ENCODE results near the gene PTPRD.
"Not testable (repeated sequence)": the region's sequence is repeated elsewhere in the genome, so short reads cannot be mapped to it uniquely, and the experiment has no call there.

Gene PTPRD

GRCh38 chr9:9560382-9561035 lies 1052.3 kb downstream of the PTPRD start:
- DNase-seq: no peak

- DNase-seq: no peak
Observed at GRCh38 chr9:9558907-9559306, 1053.9 kb downstream of the PTPRD start.

GRCh38 chr9:9557804-9558334 lies 1054.9 kb downstream of the PTPRD start:
- DNase-seq: no peak

- no peak for DNase-seq
Observed at GRCh38 chr9:9556865-9557803, 1055.7 kb downstream of the PTPRD start.

- no peak for DNase-seq
Observed at GRCh38 chr9:9552665-9553064, 1060.1 kb downstream of the PTPRD start.

GRCh38 chr9:9538766-9539165 lies 1074.0 kb downstream of the PTPRD start:
- no peak for DNase-seq

GRCh38 chr9:9538356-9538755 lies 1074.4 kb downstream of the PTPRD start:
- no peak for DNase-seq

GRCh38 chr9:9536523-9536922 lies 1076.3 kb downstream of the PTPRD start:
- DNase-seq: no peak

- DNase-seq: no peak
Observed at GRCh38 chr9:9523476-9524139, 1089.2 kb downstream of the PTPRD start.

GRCh38 chr9:9522406-9522805 lies 1090.4 kb downstream of the PTPRD start:
- no peak for DNase-seq

GRCh38 chr9:9521033-9521779 lies 1091.6 kb downstream of the PTPRD start:
- no peak for DNase-seq

GRCh38 chr9:9504869-9505268 lies 1107.9 kb downstream of the PTPRD start:
- DNase-seq: no peak

GRCh38 chr9:9499546-9499945 lies 1113.3 kb downstream of the PTPRD start:
- no peak for DNase-seq

GRCh38 chr9:9498846-9499245 lies 1114.0 kb downstream of the PTPRD start:
- no peak for DNase-seq

GRCh38 chr9:9498128-9498527 lies 1114.7 kb downstream of the PTPRD start:
- no peak for DNase-seq

GRCh38 chr9:9494336-9494735 lies 1118.5 kb downstream of the PTPRD start:
- no peak for DNase-seq

- DNase-seq: no peak
Observed at GRCh38 chr9:9492506-9492905, 1120.3 kb downstream of the PTPRD start.

- DNase-seq: no peak
Observed at GRCh38 chr9:9489183-9489582, 1123.6 kb downstream of the PTPRD start.

- DNase-seq: no peak
Observed at GRCh38 chr9:9483175-9483574, 1129.6 kb downstream of the PTPRD start.

GRCh38 chr9:9478741-9479140 lies 1134.1 kb downstream of the PTPRD start:
- DNase-seq: no peak

GRCh38 chr9:9469271-9469670 lies 1143.5 kb downstream of the PTPRD start:
- no peak for DNase-seq

GRCh38 chr9:9441874-9442273 lies 1170.9 kb downstream of the PTPRD start:
- DNase-seq: not testable (repeated sequence)

- DNase-seq: no peak
Observed at GRCh38 chr9:9437641-9438040, 1175.2 kb downstream of the PTPRD start.

All from NCI-H2227 treated with DMSO at 0.1 percent for 48 hours (cell line).